Measurements from ENCODE around the gene VAMP4.
"Not testable (repeated sequence)": the region's sequence is repeated elsewhere in the genome, so short reads cannot be mapped to it uniquely, and the experiment has no call there.

Gene VAMP4

GRCh38 chr1:171693541-171693940 is 48.3 kb downstream of the VAMP4 start:
- not testable (repeated sequence) for H3K9me3 ChIP-seq (ENCODE audit: control insufficient read depth, low read depth, low read length); H3K4me1 ChIP-seq (ENCODE audit: control insufficient read depth, low read depth, low read length)

DNA sequence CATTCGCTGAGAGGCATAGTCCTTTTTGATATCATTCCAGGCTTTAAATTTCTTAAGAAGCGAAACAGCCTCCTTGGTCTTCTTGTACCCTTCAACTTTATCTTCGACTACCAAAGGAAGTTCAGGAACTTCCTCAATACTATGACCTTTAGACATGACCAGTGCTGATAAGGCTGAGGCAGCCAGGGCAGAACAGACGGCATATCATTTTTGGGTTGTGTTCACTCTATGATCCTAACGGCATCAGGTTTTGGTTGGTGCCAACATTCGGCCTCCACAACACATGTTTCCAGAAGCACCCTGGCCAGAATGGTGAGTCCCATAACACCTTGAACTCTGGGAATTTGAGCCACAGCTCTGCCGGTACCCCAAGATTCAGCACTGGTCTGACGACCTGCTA is 58.0 kb downstream of the VAMP4 start:
- H3K27ac ChIP-seq (ENCODE audit: low read length), result no peak overlapping the region
- no peaks in the 10 kb centered on the region for H3K27me3 ChIP-seq (ENCODE audit: control insufficient read depth, insufficient read depth, low read length)
- no peak overlapping the region for H3K4me3 ChIP-seq (ENCODE audit: low read length)
- H3K36me3 ChIP-seq (ENCODE audit: control insufficient read depth, low read depth, low read length), result no peaks in the 10 kb centered on the region
- H3K9ac ChIP-seq (ENCODE audit: low read length), result no peak overlapping the region
- no peaks in the 10 kb centered on the region for H3K4me1 ChIP-seq (ENCODE audit: control insufficient read depth, low read depth, low read length)
- H3K9me3 ChIP-seq (ENCODE audit: control insufficient read depth, low read depth, low read length), result no peaks in the 10 kb centered on the region

More at GRCh38 chr1:171693541-171693940, 48.3 kb downstream of the VAMP4 start:
- H3K27me3 ChIP-seq (ENCODE audit: control insufficient read depth, insufficient read depth, low read length); H3K4me3 ChIP-seq (ENCODE audit: low read length); H3K36me3 ChIP-seq (ENCODE audit: control insufficient read depth, low read depth, low read length); H3K9ac ChIP-seq (ENCODE audit: low read length); H3K27ac ChIP-seq (ENCODE audit: low read length): not testable (repeated sequence)

- Histone ChIP-seq H3K27me3 (ENCODE audit: control insufficient read depth, insufficient read depth, low read length) (no peaks in the 10 kb centered on the region), H3K36me3 (ENCODE audit: control insufficient read depth, low read depth, low read length) (no peaks in the 10 kb centered on the region), H3K4me1 (ENCODE audit: control insufficient read depth, low read depth, low read length) (no peaks in the 10 kb centered on the region), H3K9ac (ENCODE audit: low read length) (no peak overlapping the region), H3K27ac (ENCODE audit: low read length) (no peak overlapping the region), H3K4me3 (ENCODE audit: low read length) (no peak overlapping the region), H3K9me3 (ENCODE audit: control insufficient read depth, low read depth, low read length) (no peaks in the 10 kb centered on the region)
These were observed 61.5 kb downstream of the VAMP4 start for GRCh38 chr1:171680339-171680738.

DNA sequence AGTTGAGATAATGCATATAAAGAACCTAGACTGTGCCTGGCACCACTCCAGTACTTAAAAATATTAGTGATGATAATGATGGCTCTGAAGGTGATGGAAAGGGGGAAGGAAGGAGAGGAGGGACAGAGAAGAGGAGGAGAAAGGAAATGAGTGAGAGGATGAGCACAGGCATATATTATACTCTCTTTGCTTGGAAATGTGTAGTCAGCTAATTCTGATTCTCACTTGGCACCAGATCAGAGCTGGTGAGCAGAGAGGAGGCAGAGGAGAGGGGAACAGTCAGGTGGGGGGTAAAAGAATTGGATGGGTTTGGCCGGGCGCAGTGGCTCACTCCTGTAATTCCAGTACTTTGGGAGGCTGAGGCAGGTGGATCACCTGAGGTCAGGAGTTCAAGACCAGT is 65.0 kb downstream of the VAMP4 start:
- Histone ChIP-seq H3K27me3 (ENCODE audit: control insufficient read depth, insufficient read depth, low read length) (no peaks in the 10 kb centered on the region), H3K27ac (ENCODE audit: low read length) (no peak overlapping the region), H3K9ac (ENCODE audit: low read length) (no peak overlapping the region), H3K36me3 (ENCODE audit: control insufficient read depth, low read depth, low read length) (no peaks in the 10 kb centered on the region), H3K4me3 (ENCODE audit: low read length) (no peak overlapping the region), H3K4me1 (ENCODE audit: control insufficient read depth, low read depth, low read length) (no peaks in the 10 kb centered on the region), H3K9me3 (ENCODE audit: control insufficient read depth, low read depth, low read length) (no peaks in the 10 kb centered on the region)

DNA sequence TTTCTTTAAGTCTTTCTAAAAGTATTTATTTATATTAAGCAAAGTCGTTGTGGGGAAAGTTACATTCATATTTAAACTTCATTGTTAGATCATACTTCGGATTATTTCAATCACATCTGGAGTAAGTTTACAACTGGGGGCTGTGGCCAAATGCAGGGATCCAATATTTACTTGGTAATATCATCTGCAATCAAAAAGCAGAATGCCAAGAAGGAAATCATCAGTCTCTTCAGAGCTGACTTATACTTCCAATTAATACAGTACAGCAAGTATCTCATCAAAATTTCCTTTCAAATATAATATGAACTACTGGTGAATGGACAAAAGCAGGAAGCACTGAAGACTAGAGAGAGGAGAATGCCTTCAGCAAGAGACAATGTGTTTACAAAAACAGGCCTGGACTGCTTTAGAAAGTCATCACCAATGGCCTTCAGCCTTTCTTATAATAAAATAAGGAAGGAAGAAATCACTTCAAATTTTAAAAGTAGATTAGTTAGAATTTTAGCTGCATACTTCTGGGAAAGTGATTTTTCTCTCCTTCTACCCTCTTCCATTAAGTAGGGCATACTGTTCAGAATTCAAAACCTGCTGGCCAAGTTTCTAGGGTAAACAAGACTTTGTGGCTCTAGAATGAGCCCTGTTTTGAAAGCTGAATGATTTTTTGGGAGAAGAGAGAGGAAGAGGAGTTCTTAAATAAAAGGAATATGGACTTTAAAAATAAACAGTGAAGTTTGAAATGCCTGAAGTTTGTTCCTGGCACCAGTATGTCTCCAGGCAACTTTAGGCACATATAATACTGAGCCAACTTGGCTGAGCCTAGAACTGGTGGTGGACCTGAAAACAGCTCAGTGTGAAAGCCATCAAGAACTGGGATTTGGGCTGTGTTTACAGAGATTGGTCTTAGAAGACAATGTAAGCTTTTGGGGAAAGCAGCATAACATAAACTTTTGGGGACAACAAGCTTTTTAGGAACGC is 67.1 kb downstream of the VAMP4 start:
- no peaks in the 10 kb centered on the region for H3K4me1 ChIP-seq (ENCODE audit: control insufficient read depth, low read depth, low read length)
- H3K4me3 ChIP-seq (ENCODE audit: low read length), result no peak overlapping the region
- no peaks in the 10 kb centered on the region for H3K27me3 ChIP-seq (ENCODE audit: control insufficient read depth, insufficient read depth, low read length)
- H3K27ac ChIP-seq (ENCODE audit: low read length), result no peak overlapping the region
- no peaks in the 10 kb centered on the region for H3K36me3 ChIP-seq (ENCODE audit: control insufficient read depth, low read depth, low read length)
- H3K9me3 ChIP-seq (ENCODE audit: control insufficient read depth, low read depth, low read length), result no peaks in the 10 kb centered on the region
- no peak overlapping the region for H3K9ac ChIP-seq (ENCODE audit: low read length)

DNA sequence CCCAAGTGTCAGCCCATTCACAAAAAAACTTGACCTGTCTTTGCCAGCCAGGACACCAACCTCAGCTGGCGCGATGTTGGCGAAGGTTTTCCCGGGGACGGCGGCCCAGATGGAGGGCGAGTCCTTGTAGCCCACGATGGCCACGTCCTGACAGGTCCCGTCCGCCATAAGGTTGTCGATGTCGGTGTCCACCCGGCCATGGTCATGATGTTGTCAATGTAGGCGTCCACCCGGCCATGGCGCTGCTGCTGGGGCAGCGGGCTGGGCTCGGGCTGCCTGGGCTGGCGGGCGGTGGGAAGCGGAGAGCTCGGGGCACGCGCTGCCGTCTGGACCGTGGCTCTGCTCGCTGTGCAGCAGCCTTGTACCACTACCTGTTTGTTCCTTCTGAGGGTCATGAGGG is 71.1 kb downstream of the VAMP4 start:
- no peak overlapping the region for H3K9ac ChIP-seq (ENCODE audit: low read length)
- H3K9me3 ChIP-seq (ENCODE audit: control insufficient read depth, low read depth, low read length), result no peaks in the 10 kb centered on the region
- H3K27ac ChIP-seq (ENCODE audit: low read length), result no peak overlapping the region
- no peaks in the 10 kb centered on the region for H3K4me1 ChIP-seq (ENCODE audit: control insufficient read depth, low read depth, low read length)
- no peaks in the 10 kb centered on the region for H3K27me3 ChIP-seq (ENCODE audit: control insufficient read depth, insufficient read depth, low read length)
- no peak overlapping the region for H3K4me3 ChIP-seq (ENCODE audit: low read length)
- no peaks in the 10 kb centered on the region for H3K36me3 ChIP-seq (ENCODE audit: control insufficient read depth, low read depth, low read length)

DNA sequence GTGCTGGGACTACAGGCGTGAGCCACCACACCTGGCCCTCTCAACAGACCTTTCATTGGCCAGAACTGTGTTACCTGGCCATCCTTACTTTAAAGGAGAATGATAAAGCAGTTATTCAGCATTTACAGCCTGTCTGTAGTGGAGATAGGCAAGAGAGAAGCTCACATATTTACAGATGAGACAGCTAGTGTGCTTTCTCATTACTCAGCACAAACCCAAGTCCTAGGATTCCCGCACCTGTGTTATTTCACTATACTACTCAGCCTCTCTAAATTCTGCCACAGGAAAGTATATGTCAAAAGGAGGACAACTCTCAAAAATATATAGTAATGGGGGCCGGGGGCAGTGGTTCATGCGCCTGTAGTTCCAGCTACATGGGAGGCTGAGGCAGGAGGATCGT is 73.5 kb downstream of the VAMP4 start:
- H3K27me3 ChIP-seq (ENCODE audit: control insufficient read depth, insufficient read depth, low read length), result no peaks in the 10 kb centered on the region
- H3K4me1 ChIP-seq (ENCODE audit: control insufficient read depth, low read depth, low read length), result no peaks in the 10 kb centered on the region
- H3K9ac ChIP-seq (ENCODE audit: low read length), result no peak overlapping the region
- H3K4me3 ChIP-seq (ENCODE audit: low read length), result no peak overlapping the region
- no peaks in the 10 kb centered on the region for H3K9me3 ChIP-seq (ENCODE audit: control insufficient read depth, low read depth, low read length)
- H3K27ac ChIP-seq (ENCODE audit: low read length), result no peak overlapping the region
- H3K36me3 ChIP-seq (ENCODE audit: control insufficient read depth, low read depth, low read length), result no peaks in the 10 kb centered on the region

DNA sequence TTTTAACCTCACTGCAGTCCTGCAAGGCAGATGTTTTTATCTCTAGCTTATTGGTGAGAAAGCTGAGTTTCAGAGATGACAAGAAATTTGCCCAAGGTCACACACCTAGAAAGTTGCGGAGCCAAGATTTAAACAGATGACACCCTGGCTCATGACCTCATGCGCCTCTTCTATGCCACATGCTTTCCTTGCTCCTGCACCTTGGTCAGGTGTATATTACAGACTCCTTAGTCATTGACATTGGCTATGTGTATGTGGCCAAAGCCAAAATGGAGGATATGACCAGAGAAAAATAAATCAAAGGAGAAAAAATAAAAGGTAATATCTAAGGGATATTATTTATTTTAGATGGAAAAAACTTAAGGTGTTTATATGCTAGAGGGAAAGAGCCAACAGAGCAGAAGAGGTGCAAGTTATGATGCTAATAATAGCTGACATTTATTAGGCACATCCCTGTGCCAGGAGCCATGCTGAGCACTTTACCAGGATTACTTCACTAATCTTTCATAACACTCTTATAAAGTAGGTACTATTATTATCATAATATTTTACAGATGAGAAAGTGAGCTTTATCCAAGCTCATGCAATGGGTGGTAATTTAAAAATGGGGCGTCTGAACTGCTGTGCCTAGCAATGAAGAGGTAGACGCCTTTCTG is 75.6 kb downstream of the VAMP4 start:
- H3K4me3 ChIP-seq (ENCODE audit: low read length), result no peak overlapping the region
- H3K9ac ChIP-seq (ENCODE audit: low read length), result no peak overlapping the region
- H3K4me1 ChIP-seq (ENCODE audit: control insufficient read depth, low read depth, low read length), result peaks cover under 1% of the 10 kb centered on the region
- H3K27me3 ChIP-seq (ENCODE audit: control insufficient read depth, insufficient read depth, low read length), result no peaks in the 10 kb centered on the region
- H3K27ac ChIP-seq (ENCODE audit: low read length), result no peak overlapping the region
- H3K9me3 ChIP-seq (ENCODE audit: control insufficient read depth, low read depth, low read length), result no peaks in the 10 kb centered on the region
- no peaks in the 10 kb centered on the region for H3K36me3 ChIP-seq (ENCODE audit: control insufficient read depth, low read depth, low read length)

DNA sequence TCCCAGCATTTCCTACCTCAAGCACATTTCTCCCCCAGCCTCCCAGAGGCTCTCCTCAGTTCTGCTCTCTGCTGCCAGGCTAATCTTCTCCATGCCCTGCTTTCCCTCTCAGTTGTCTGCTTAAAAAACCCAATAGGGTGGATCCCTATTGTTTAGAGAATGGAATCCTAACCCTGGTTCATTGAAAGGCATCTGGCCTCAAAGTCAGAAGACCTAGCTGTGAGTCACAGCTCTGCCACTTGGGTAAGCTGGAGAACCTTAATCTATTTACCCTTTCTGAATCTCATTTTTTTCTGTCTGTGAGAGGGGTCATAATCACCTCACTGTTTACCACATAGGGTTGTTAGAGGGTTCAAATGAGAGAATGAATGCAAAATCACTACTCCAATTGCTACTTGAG is 76.9 kb downstream of the VAMP4 start:
- no peaks in the 10 kb centered on the region for H3K36me3 ChIP-seq (ENCODE audit: control insufficient read depth, low read depth, low read length)
- no peaks in the 10 kb centered on the region for H3K27me3 ChIP-seq (ENCODE audit: control insufficient read depth, insufficient read depth, low read length)
- no peak overlapping the region for H3K9ac ChIP-seq (ENCODE audit: low read length)
- H3K4me1 ChIP-seq (ENCODE audit: control insufficient read depth, low read depth, low read length), result peaks cover 3% of the 10 kb centered on the region
- H3K9me3 ChIP-seq (ENCODE audit: control insufficient read depth, low read depth, low read length), result no peaks in the 10 kb centered on the region
- no peak overlapping the region for H3K27ac ChIP-seq (ENCODE audit: low read length)
- H3K4me3 ChIP-seq (ENCODE audit: low read length), result no peak overlapping the region

DNA sequence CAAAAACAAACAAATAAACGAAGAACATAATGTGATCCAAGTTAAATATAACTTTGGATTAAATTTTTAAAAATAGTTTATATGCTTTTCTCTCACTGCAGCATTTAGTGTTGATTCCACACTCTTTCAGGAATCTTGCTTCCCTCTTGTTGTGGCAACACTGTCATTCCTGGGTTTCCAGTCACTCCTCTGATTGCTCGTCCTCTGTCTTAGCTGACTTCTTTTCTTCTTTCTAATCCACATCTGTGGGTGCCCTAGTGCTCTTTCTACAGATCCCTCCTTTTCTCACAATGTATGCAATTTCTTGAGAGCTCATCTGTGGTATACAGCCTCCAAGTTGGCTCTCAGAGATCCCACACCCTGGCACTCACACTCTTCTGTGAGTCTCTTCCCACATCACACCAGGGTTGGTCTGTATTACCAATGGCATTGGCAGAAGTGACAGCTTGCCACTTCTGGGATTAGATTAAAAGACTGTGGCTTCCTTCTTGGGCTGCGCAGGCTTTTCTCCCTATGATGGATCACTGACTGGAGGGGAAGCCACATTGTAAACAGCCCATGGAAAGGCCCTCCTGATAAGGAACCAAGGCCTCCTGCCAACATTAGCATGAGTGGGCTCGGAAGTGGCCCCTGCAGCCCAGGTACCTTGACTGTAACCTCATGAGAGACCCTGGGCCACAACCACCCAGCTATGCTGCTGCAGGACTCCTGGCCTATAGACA is 77.8 kb downstream of the VAMP4 start:
- Histone ChIP-seq H3K9me3 (ENCODE audit: control insufficient read depth, low read depth, low read length) (no peaks in the 10 kb centered on the region), H3K27me3 (ENCODE audit: control insufficient read depth, insufficient read depth, low read length) (no peaks in the 10 kb centered on the region), H3K36me3 (ENCODE audit: control insufficient read depth, low read depth, low read length) (no peaks in the 10 kb centered on the region), H3K4me3 (ENCODE audit: low read length) (no peak overlapping the region), H3K9ac (ENCODE audit: low read length) (no peak overlapping the region), H3K4me1 (ENCODE audit: control insufficient read depth, low read depth, low read length) (peaks cover 3% of the 10 kb centered on the region), H3K27ac (ENCODE audit: low read length) (no peak overlapping the region)

DNA sequence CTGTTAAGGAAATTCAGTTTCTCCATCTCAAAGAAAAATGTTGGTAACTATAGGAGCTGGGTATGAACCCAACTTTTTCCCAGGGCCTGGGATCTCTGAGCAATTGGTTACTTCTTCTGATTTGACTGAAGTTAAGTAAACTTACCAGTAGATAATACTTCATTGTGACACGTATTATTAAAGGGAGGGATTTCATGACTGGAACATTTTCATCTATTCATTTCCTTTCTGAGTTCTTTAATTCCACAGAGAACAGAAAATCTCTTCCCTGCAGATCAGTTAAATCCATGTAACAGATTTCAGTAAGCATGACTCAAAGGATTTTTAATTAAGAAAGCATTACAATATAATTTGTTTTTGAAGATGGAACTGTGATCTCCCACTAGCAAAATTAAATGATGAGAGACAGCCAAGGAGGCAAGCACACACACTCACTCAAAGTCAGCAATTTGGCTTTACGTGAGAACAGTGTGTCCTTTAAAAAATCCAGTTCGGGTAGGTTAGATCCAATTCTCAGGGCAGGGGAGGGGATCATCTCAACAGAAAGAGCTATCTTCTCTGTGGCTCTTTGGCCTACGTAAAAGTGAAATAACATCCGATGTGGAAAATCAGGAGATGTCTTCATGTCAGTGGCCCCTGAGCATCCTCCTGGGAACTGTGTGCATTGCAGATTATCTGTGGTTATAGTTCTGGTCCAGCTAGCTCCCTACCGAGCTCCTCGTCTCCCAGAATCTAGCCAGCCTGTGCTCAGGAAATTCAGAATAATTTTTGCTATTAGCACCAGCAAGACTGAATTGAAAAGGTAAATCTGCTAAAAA is 78.6 kb downstream of the VAMP4 start:
- Histone ChIP-seq H3K27me3 (ENCODE audit: control insufficient read depth, insufficient read depth, low read length) (no peaks in the 10 kb centered on the region), H3K9me3 (ENCODE audit: control insufficient read depth, low read depth, low read length) (no peaks in the 10 kb centered on the region), H3K4me3 (ENCODE audit: low read length) (no peak overlapping the region), H3K27ac (ENCODE audit: low read length) (no peak overlapping the region), H3K9ac (ENCODE audit: low read length) (no peak overlapping the region), H3K36me3 (ENCODE audit: control insufficient read depth, low read depth, low read length) (no peaks in the 10 kb centered on the region), H3K4me1 (ENCODE audit: control insufficient read depth, low read depth, low read length) (peaks cover 3% of the 10 kb centered on the region)
